ENCODE results near the gene RIMBP2.

RIMBP2 gene

DNA sequence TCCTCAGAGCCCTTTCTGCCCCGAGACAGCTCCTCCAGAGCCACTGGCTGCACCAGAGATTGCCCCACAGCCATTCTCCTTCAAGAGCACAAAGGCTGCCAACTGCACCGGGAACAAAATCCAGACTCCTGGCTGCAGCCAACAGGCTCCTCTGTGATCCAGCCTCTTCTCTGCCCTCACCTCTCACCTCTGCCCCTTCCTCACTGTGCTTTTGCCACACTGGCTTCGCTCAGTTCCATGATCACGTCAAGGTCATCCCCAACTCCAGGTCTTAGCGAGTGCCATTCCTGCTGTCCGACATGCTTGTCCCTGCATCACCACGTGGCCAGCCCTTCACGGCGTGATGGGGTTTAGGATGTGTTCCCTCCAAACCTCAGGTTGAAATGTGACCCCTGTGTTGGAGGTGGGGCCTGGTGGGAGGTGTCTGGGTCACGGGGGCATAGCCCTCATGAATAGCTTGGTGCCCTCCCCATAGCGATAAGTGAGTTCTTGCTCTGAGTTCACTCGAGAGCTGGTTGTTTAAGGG lies 229.1 kb downstream of the RIMBP2 start:
- in situ Hi-C loops (cut with MboI; ENCODE audit: low sequenced_read_pairs, unreplicated experiment) = no loop called here
- TF ChIP-seq, protein P1, sequence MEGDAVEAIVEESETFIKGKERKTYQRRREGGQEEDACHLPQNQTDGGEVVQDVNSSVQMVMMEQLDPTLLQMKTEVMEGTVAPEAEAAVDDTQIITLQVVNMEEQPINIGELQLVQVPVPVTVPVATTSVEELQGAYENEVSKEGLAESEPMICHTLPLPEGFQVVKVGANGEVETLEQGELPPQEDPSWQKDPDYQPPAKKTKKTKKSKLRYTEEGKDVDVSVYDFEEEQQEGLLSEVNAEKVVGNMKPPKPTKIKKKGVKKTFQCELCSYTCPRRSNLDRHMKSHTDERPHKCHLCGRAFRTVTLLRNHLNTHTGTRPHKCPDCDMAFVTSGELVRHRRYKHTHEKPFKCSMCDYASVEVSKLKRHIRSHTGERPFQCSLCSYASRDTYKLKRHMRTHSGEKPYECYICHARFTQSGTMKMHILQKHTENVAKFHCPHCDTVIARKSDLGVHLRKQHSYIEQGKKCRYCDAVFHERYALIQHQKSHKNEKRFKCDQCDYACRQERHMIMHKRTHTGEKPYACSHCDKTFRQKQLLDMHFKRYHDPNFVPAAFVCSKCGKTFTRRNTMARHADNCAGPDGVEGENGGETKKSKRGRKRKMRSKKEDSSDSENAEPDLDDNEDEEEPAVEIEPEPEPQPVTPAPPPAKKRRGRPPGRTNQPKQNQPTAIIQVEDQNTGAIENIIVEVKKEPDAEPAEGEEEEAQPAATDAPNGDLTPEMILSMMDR (IDR thresholded peaks at IDR 0.05; ENCODE audit: borderline replicate concordance, control extremely low read depth, extremely low read depth, insufficient read depth, missing control alignments) = no peak
- no peak for DNase-seq (ENCODE audit: low spot score)

DNA sequence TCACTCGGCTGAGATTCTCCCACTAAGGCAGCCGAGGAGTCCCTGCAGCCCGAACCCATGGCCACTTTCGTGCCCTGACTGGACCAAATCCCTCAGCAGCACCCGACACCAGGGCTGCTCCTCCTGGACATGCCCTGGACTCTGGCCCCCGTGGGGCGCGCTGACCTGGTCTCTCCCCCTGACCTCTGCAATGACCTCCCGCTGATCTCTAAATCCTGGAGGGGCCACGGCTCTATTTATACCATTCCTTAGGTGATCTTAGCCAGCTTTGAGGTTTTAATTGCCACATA lies 230.0 kb downstream of the RIMBP2 start:
- TF ChIP-seq, protein P1 (IDR thresholded peaks at IDR 0.05; ENCODE audit: borderline replicate concordance, control extremely low read depth, extremely low read depth, insufficient read depth, missing control alignments) = no peak
- no peak for DNase-seq (ENCODE audit: low spot score)
- in situ Hi-C loops (cut with MboI; ENCODE audit: low sequenced_read_pairs, unreplicated experiment) = no loop called here

DNA sequence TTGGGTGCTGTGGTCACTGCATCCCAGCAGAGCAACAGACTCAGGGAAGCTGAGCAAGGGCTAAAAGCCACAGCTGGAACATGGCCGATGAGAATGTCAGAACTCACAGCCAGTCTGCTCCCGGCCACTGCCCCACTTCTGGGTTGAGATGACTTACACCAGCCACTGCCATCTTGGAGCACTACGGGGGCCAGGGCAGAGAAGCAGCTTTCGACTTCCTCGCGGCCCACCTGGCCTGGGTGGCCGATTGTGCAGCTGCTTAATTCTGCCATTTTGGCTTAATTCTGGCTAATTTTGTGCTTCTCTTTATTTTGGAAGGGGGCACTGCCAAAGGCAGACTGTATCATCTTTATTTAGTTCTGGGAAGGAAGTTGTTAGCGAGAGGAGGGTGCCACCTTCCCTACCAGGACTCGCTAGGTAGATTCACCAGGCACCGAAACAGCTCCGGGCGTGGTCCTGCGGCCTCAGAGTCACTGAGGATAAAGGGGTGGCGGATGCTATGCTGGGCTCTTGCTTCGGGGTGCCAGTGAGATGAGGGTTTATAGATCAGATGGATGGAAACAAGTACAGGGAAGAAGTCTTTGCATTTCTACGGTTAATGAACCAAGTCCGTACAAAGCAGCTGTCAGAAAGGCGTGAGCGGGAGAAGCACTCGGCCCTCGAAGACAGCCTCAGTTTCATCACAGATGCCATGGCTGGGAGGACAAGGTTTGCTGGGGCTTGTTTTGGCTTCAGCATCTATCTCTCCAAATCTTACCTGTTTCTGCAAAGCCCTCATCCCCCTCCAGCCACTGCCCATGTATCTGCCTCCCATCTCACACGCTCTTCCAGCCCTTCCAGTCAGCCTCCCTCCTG lies 230.6 kb downstream of the RIMBP2 start:
- DNase-seq (ENCODE audit: low spot score) = no peak
- in situ Hi-C loops (cut with MboI; ENCODE audit: low sequenced_read_pairs, unreplicated experiment) = no loop called here
- TF ChIP-seq, protein P1 (IDR thresholded peaks at IDR 0.05; ENCODE audit: borderline replicate concordance, control extremely low read depth, extremely low read depth, insufficient read depth, missing control alignments) = no peak

DNA sequence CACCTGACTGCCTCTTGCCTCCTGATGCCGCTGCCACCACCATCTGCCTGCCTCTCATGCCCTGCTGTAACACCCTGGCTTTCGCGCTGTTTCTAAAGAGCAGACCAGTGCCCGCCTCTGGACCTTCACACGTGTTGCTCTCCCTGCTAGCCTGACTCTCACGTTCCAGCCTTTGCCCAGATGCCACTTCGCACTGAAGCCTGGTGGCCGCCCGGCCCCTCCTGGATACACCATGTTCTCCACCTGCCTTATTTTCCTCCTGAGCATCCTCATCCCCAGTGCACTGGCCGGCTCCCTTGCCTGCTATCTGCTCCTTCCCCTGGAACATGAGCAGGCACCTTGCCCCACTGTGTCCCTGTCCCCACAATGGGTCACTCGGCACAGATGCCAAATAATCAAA lies 231.9 kb downstream of the RIMBP2 start:
- in situ Hi-C loops (cut with MboI; ENCODE audit: low sequenced_read_pairs, unreplicated experiment) = no loop called here

DNA sequence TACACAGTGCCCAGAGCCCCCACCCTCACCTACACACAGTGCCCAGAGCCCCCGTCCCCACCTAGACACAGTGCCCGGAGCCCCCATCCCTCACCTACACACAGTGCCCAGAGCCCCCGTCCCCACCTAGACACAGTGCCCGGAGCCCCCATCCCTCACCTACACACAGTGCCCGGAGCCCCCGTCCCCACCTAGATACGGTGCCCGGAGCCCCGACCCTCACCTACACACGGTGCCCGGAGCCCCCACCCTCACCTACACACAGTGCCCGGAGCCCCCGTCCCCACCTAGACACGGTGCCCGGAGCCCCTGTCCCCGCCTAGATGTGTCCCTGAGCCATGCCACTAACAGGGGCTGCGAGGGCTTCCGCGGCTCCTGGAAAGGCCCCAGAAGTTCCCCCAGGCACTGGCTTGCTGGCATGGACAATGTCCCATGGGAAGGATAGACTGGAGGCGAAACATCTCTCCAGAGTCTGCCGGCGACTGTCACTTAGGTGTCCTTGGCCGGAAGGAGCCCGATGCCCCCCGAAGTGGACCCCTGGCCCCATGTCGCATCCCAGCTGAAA lies 232.4 kb downstream of the RIMBP2 start:
- DNase-seq (ENCODE audit: low spot score) = no peak
- TF ChIP-seq, protein P1 (IDR thresholded peaks at IDR 0.05; ENCODE audit: borderline replicate concordance, control extremely low read depth, extremely low read depth, insufficient read depth, missing control alignments) = no peak
- in situ Hi-C loops (cut with MboI; ENCODE audit: low sequenced_read_pairs, unreplicated experiment) = no loop called here

More for the DNA sequence above, 231.9 kb downstream of the RIMBP2 start:
- DNase-seq (ENCODE audit: low spot score) = no peak
- TF ChIP-seq, protein P1 (IDR thresholded peaks at IDR 0.05; ENCODE audit: borderline replicate concordance, control extremely low read depth, extremely low read depth, insufficient read depth, missing control alignments) = no peak

DNA sequence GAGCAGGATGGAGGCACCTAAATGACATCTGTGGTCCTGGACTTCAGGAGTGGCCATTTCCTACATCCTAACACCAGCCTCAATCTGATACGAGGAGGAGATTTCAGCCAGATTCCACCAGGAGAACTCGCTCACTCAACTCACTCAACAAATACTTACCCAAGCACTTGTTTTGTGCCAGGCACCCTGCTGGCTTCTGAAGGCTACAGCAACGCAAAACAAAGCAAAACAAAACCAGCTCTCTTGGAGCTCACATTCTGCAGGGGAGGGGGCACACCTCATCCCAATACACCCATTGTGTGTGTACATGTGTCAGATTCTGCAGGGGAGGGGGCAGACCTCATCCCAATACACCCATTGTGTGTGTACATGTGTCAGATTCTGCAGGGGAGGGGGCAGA lies 233.7 kb downstream of the RIMBP2 start:
- no peak for DNase-seq (ENCODE audit: low spot score)
- in situ Hi-C loops (cut with MboI; ENCODE audit: low sequenced_read_pairs, unreplicated experiment) = no loop called here
- TF ChIP-seq, protein P1 (IDR thresholded peaks at IDR 0.05; ENCODE audit: borderline replicate concordance, control extremely low read depth, extremely low read depth, insufficient read depth, missing control alignments) = no peak
